HG03175 (cell line): Measurements from ENCODE around the gene SBK1.
A peak's percentile ranks its signal among the peaks of the same experiment; 100 is the strongest.
"Not testable (repeated sequence)": the region's sequence is repeated elsewhere in the genome, so short reads cannot be mapped to it uniquely, and the experiment has no call there.

Experiments used
- ATAC-seq: cut with Tn5 transposase; IDR thresholded peaks from one replicate; pipeline ENCODE4 v1.9.1; 2021; ENCODE audit warnings: mild to moderate bottlenecking, moderate library complexity; ENCODE audit not compliant: unreplicated experiment

The SBK1 gene

DNA sequence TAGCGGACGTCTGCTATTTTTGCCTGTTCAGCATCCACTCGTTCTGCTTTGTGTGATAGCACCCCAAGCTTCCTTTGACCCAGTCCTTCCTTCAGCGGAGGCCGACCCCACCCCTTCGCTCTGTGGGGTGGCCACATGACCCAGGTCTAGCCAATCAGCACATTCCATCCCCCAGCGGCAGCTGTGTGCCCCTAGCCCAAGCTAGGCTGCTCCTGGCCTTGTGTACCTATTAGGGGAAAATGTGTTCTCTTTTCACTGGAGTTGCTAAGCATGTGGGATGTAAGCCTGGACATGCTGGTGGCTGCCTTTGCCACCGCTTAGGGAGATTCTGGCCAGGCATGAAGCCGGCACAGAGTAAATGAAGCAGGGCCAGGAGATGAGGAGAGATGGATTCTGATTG lies 37.9 kb downstream of the SBK1 start:
- not testable (repeated sequence) for ATAC-seq

GRCh38 chr16:28330981-28331380 lies 38.7 kb downstream of the SBK1 start:
- not testable (repeated sequence) for ATAC-seq

- ATAC-seq = not testable (repeated sequence)
These were observed 40.3 kb downstream of the SBK1 start for GRCh38 chr16:28332632-28333031.

DNA sequence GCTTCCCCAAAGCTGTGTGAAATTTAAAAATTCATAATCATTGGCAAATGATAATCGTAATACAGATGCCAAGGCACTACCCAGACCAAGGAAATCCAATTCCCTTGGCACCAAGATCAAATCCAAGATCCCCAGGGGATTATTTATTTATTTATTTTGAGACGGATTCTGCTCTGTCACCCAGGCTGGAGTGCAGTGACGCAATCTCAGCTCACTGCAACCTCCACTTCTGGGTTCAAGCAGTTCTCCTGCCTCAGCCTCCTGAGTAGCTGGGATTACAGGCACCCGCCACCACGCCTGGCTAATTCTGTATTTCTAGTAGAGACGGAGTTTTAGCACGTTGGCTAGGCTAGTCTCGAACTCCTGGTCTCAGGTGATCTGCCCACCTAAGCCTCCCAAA lies 43.4 kb downstream of the SBK1 start:
- not testable (repeated sequence) for ATAC-seq

- ATAC-seq = not testable (repeated sequence)
These were observed 44.8 kb downstream of the SBK1 start for GRCh38 chr16:28336940-28337710.

DNA sequence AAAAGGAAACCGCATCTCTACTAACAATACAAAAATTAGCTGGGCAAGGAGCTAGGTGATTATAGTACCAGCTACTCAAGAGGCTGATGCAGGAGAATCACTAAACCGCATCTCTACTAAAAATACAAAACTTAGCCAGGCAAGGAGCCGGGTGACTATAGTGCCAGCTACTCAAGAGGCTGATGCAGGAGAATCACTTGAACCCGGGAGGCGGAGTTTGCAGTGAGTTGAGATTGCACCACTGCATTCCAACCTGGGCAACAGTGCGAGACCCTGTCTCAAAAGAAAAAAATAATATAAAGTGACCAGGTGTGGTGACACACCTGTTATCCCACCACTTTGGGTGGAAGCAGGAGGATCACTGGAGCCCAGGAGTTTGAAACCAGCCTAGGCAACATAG lies 45.9 kb downstream of the SBK1 start:
- not testable (repeated sequence) for ATAC-seq

GRCh38 chr16:28362600-28362999 lies 70.3 kb downstream of the SBK1 start:
- not testable (repeated sequence) for ATAC-seq

GRCh38 chr16:28363408-28363807 lies 71.1 kb downstream of the SBK1 start, which contains the start of gene NPIPB6:
Gene NPIPB6, minus strand, starts transcription at chr16:28363508. Its CDS starts 686 bp downstream, at chr16:28362822.
- ATAC-seq = not testable (repeated sequence)

DNA sequence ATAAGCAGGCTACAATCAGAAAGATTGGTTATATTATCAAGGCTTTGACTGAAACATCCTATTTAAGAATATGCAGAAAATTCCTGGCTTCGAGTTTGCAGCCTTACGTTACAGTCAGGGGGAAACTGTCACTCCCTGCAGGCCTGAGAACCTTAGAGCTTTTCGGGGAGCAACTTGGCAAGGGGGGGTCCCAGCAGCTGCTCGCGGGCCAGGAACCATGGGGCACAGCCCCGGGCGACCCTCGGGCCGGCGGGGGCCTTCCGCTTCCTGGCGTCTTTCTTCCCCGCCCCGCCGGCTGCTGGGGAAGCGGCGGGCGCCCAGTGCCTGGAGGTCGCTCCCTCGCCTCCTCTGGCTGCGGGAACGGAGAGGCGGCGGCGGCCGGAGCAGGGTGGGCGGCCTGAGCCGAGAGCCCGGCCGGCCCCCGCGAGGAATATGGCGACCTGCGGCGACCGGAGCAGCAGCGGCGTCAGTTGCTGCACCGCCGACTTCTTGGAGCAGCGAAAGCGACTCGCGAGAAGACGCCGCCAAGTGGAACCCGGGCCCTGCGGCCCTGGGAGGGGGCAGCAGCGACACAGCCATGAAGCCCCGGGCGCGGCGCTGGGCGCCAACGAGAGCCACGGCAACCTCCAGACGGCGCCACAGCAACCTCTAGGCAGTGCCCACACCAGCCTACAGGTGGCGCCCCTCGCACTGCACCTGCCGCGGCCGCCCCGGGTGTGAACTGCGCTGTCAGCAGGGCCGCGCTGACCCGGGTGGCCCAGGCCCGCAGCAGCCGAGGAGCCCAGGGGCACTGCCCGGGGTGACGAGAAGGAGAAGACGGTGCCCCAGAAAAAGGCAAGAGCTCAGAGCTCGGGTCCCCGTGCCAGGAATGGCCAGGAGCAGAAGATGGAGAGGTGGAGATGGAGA lies 72.2 kb downstream of the SBK1 start:
- peak; percentile 88 for ATAC-seq

- ATAC-seq = not testable (repeated sequence)
These were observed 75.6 kb downstream of the SBK1 start for GRCh38 chr16:28367926-28368325.
